Neuron (in vitro differentiated cells): Measurements from ENCODE around the gene OR2L8.
"Not testable (repeated sequence)": the region's sequence is repeated elsewhere in the genome, so short reads cannot be mapped to it uniquely, and the experiment has no call there.

ENCODE experiments used
- H2AFZ ChIP-seq: one replicate; pipeline ENCODE4 v1.6.1; 2013; ENCODE audit warnings: low read depth, mild to moderate bottlenecking, inconsistent platforms, low read length, moderate library complexity
- H3K27me3 ChIP-seq: one replicate; pipeline ENCODE4 v1.6.1; 2013; ENCODE audit warnings: low read length; ENCODE audit not compliant: insufficient read depth
- H3K36me3 ChIP-seq: one replicate; pipeline ENCODE4 v1.6.1; 2013; ENCODE audit warnings: low read length; ENCODE audit not compliant: insufficient read depth
- H3K4me1 ChIP-seq: one replicate; pipeline ENCODE4 v1.6.1; 2013; ENCODE audit warnings: low read length; ENCODE audit not compliant: insufficient read depth
- H3K4me3 ChIP-seq: 2 replicates; pipeline ENCODE4 v1.5.1; 2013; ENCODE audit warnings: mild to moderate bottlenecking, low read length, moderate library complexity
- H3K9me3 ChIP-seq: one replicate; pipeline ENCODE4 v1.6.1; 2013; ENCODE audit warnings: low read length

The OR2L8 gene

GRCh38 chr1:247936415-247936814 lies 12.2 kb upstream of the OR2L8 start:
- Histone ChIP-seq H3K4me3 (no peak overlapping the region), H3K36me3 (no peaks in the 10 kb centered on the region), H3K27me3 (no peaks in the 10 kb centered on the region), H3K9me3 (no peaks in the 10 kb centered on the region), H3K4me1 (no peaks in the 10 kb centered on the region), H2AFZ (no peak overlapping the region)

GRCh38 chr1:247936965-247937734 lies 11.5 kb upstream of the OR2L8 start:
- H2AFZ ChIP-seq, H3K4me1 ChIP-seq, H3K4me3 ChIP-seq, H3K27me3 ChIP-seq, H3K36me3 ChIP-seq, H3K9me3 ChIP-seq: not testable (repeated sequence)

- Histone ChIP-seq H3K4me3 (no peak overlapping the region), H3K27me3 (no peaks in the 10 kb centered on the region), H3K36me3 (no peaks in the 10 kb centered on the region), H2AFZ (no peak overlapping the region), H3K9me3 (no peaks in the 10 kb centered on the region), H3K4me1 (no peaks in the 10 kb centered on the region)
Observed at GRCh38 chr1:247942624-247943023, 6.0 kb upstream of the OR2L8 start.

DNA sequence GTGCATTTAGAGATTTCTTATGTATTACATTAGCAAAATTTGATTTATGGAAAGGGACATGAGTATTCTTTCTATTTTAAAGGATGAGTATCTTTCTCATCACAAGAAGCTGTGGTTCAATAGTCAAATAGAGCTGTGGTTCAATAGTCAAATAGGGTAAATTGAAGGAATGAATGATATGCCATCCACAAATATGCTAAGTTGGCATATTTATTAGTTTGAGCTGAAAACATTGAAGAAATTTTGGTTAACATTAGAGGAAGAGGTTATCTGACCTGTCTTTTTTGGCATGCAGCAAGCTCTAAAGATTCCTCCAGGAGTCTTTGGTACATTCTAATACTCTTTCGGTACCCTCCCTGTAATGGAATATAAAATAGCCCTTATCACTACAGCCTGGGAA lies 4.8 kb downstream of the OR2L8 start:
- H3K36me3 ChIP-seq, result no peaks in the 10 kb centered on the region
- H3K27me3 ChIP-seq, result no peaks in the 10 kb centered on the region
- H3K4me1 ChIP-seq, result no peaks in the 10 kb centered on the region
- H3K9me3 ChIP-seq, result no peaks in the 10 kb centered on the region
- no peak overlapping the region for H3K4me3 ChIP-seq
- H2AFZ ChIP-seq, result no peak overlapping the region

DNA sequence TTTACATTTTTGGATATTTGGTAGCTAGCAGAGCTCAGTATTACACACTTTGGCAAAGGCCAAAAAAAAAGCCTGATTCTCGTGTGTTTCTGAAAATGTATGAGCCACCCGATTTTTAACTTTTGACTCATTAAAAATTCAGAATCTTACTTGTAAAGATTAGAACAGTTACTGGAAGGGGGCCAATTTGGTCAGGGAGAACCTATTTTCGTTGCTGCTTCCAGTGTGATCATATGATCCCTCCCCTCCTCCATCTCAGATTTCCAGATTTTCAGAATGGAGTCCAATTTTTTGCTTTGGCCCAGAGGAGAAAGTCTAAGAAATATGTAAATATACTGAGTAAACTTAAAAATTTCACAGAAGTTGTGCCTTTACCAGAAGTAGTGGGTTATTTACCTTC lies 13.1 kb downstream of the OR2L8 start:
- Histone ChIP-seq H2AFZ (no peak overlapping the region), H3K4me3 (no peak overlapping the region), H3K4me1 (no peaks in the 10 kb centered on the region), H3K36me3 (no peaks in the 10 kb centered on the region), H3K27me3 (no peaks in the 10 kb centered on the region), H3K9me3 (no peaks in the 10 kb centered on the region)

DNA sequence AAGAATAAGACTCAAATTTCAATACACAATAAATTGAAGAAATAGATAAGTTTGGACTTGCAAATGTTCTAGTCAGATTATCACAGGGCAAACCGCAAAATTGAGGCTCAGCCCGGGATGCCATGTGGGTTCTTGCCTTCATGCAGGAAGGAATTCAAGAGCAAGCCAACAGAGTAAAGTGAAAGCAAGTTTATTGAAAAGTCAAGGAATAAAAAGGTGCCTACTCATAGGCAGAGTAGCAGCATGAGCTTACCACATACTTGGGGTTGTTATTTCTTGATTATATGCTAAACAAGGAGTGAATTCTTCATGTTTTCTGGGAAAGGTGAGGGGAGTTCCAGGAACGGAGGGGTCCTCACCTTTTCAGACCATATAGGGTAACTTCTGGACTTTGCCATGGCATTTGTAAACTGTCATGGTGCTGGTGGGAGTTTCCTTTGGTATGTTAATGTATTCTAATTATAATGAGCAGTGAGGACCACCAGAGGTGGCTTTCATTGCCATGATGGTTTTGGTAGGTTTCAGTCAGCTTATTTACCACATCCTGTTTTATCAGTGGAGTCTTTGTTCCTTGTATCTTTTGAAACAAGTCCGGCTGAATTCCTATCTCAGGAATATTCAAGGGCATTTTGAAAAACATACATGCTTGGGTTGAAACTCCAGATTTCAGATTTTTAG lies 14.4 kb downstream of the OR2L8 start:
- Histone ChIP-seq H3K4me3 (no peak overlapping the region), H3K9me3 (no peaks in the 10 kb centered on the region), H3K36me3 (no peaks in the 10 kb centered on the region), H3K27me3 (no peaks in the 10 kb centered on the region), H2AFZ (no peak overlapping the region), H3K4me1 (no peaks in the 10 kb centered on the region)

DNA sequence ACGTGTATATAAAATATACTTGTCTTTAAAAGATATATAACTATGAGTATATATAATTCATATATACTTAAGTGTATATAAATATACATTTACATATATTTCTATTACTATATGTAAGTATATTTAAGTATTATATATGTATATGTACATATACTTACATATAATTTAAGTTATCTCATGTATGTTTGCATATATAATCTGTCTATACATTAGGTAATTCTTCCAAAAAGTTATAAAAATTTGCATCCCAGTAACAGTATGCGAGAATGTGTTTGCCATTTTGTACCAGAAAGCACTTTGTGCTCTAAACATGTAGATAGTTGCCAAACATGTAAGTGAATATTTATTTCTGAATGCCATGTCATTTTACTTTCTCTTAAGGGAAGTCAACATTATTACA lies 16.3 kb downstream of the OR2L8 start, which contains the start of gene OR2AK2:
TSS of gene OR2AK2 (plus strand) at position 301 of the 400 bp plus-strand sequence. CDS start 144 bp downstream, outside the sequence.
- H3K4me1 ChIP-seq, result no peaks in the 10 kb centered on the region
- no peaks in the 10 kb centered on the region for H3K36me3 ChIP-seq
- no peak within 1 kb of the TSS for H2AFZ ChIP-seq
- H3K27me3 ChIP-seq, result no peaks in the 10 kb centered on the region
- no peak within 1 kb of the TSS for H3K4me3 ChIP-seq
- no peaks in the 10 kb centered on the region for H3K9me3 ChIP-seq

DNA sequence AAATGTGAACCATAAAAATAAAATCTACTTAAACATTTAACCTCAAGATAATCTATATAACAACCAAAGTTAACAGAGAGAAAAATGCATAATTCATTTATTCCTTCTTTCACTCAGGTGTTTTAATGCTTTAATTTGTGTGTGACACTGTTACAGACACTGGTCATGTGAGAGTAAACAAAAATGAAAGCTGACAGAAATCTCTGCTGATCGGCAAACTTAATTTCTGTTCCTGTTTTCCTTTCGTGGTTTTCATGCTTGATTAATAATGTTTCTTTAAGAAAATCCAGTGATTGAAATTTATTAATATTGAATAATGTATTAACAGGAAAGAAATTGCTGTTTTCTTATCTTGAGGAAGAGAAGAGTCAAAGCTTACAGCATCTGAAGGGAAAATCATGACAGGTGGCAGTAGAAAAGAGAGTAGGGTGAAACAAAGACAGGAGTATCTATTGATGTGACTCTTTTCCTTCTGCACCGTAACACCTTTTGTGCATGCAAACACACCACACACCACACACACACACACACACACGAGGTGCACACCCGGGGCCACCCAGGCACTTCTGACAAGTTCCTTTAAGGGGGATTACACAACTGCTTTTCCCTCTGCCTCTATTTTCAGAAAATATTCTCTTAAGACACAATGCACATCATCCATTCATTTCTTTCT lies 18.0 kb downstream of the OR2L8 start:
- H3K4me1 ChIP-seq, result no peaks in the 10 kb centered on the region
- no peaks in the 10 kb centered on the region for H3K27me3 ChIP-seq
- H3K4me3 ChIP-seq, result no peak overlapping the region
- no peaks in the 10 kb centered on the region for H3K36me3 ChIP-seq
- H2AFZ ChIP-seq, result no peak overlapping the region
- H3K9me3 ChIP-seq, result no peaks in the 10 kb centered on the region

- Histone ChIP-seq H3K9me3 (no peaks in the 10 kb centered on the region), H3K36me3 (no peaks in the 10 kb centered on the region), H3K4me1 (no peaks in the 10 kb centered on the region), H3K27me3 (no peaks in the 10 kb centered on the region), H3K4me3 (no peak overlapping the region), H2AFZ (no peak overlapping the region)
Observed at GRCh38 chr1:247992986-247993385, 44.3 kb downstream of the OR2L8 start.

DNA sequence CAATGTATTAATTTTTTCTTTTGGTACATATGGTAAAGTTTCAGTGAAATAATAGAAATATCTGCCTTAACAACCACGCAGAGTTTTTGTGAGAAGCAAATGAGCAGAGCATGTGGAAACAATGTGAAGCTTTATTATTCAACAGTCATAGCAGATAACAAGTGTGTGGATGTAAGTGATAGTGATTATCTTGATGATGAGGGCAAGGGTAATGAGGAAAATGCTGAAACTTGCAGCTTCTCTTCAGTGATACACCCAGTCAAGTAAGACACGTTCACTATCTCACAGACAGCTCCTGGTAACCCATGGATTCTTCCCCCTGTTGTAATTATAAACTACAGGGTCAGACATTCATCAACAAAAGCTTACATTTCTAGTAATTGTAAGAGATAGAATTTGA lies 50.2 kb downstream of the OR2L8 start:
- Histone ChIP-seq H3K27me3 (no peaks in the 10 kb centered on the region), H3K4me3 (no peak overlapping the region), H3K4me1 (no peaks in the 10 kb centered on the region), H2AFZ (no peak overlapping the region), H3K36me3 (no peaks in the 10 kb centered on the region), H3K9me3 (no peaks in the 10 kb centered on the region)
